Renal cortical epithelial cell (primary cell): ENCODE data around the gene NDUFS8. TPM values are rescaled to one million over a fixed set of nuclear protein-coding genes. Genes with fewer than 3 reads are reported as not detected.

Experiments
- DNase-seq: peaks from one replicate; pipeline ENCODE4 v3.0.0-alpha.2; 2011; ENCODE audit warnings: low read depth
- total RNA-seq: library from RNA; depleted of rRNA; stranded (reverse); fragments of >200 nt; gene quantifications from 2 replicates; pipeline ENCODE4 v1.2.3, GENCODE V29; 2014

Gene NDUFS8
- total RNA-seq, 1 donor from 2014 or later, result 106 TPM

DNA sequence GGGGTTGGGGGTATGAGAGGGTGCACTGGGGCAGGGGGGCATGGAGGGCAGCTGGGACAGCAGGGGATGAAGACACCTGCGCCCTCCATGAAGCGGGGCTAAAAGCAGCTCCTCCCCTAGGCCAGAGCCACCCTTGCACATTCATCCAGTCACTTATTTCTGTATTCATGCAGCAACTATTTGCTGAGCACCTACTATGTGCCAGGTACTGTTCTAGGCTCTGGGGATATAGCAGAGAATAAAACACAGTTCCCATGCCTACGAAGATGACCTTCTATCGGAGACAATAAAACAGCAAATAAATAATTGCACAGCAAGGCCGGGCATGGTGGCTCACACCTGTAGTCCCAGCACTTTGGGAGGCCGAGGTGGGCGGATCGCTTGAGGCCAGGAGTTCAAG is 15.0 kb upstream of the NDUFS8 start:
- no peak for DNase-seq

DNA sequence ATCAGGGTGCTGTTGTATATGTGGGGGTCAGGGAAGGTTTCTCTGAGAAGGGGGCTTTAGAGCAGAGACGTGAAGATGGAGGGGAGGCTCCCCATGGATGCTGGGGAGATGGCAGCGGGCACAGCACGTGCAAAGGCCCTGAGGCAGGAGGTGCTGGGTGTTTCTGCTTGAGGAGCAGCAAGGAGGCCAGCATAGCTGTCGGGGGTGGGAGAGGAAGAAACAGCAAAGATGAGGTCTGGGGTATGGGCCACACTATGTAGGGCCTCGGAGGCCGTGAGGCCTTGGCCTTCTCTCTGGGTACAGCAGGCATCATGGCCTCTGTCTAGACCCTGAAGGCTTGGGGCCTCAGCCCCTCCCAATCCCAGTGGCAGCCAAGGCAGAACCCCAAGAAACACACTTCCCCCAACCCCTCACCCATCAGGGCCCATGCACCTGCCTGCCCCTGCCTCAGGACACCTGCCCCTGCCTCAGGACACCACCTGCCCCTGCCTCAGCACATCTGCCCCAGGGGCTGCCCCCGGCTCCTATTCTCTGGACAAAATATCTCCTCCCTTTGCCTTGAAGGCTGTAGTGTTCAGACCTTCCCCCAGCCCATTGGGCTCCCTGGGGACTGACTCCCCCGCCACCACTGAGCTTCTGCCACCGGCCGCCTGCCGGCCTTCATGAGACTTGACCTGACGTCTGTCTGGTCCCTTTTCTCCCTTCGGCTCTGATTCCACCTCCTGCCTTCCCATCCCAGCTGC is 14.1 kb upstream of the NDUFS8 start:
- DNase-seq, result no peak

DNA sequence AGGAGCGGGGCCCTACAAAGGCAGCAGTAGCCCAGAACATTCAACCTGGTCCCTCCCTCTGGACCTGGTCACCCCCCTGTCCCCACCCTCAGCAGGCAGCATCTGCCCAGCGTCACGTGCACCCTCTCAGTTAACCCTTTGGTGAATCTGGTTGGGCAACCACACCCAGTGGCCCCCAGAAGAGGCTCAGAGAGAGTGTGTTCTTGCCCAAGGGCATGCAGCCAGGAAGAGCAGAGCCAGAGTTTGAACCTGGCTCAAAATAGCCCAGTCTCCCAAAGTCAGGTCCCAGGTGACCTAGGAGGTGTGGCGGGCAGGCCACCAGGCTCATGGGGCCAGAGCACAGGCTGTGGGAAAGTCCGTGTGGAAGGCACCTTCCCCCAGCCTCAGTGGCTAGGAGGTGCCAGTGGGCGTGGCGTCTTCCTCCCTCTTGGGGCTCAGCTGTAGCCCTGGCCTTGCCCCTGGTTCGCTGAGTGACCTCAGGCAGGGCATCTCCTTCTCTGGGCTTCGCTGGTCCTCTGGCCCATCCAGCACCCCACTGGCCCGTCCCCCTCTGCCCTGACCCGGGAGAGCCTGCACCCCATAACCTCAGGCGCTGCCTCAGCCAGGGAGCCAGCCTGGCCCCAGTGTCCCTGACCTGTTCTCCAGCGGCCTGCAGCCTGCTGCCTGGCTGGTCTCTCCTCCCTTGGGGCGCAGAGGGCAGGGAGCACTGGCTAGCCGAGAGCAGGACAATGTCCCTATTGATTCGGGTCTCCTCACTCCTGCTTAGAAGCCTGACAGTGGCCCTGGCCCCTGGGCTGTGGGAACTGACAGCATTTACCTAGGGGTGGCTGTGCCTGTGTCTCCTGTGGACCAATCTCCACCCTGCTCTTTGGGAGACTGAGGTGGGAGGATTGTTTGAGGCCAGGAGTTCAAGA is 13.3 kb upstream of the NDUFS8 start:
- no peak for DNase-seq

DNA sequence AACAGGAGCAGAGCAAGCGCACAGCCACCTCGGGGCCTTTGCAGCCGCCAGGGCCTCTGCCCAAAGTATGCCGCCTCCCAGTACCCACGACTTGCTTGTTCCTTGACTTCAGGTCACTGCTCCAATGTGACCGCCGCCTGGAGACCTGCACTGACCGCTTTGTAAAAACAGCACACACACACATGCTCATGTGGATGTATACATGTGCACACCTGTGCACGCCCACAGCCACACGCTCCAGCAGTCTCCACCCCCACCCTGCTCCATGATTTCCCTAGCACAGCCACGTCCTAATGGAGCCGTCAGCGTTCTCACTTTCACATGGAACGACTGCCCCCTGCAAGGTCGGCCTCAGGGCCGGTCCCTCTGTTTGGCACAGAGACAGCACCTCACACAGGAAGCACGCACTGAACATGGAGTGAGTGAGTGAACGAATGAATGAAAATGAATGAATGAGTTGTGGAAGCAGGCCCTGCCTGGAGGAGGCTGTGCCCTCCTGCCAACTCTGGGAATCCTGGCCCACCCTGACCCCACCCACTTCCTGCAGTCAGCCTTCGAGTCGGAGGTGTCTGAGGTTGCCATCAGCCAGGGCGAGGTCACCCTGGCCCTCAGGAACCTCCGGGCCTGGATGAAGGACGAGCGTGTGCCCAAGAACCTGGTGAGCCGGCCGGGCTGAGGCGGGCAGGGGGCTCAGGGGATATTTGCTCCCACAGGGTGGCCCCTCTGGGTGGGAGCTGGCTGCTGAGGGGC is 12.3 kb upstream of the NDUFS8 start:
- DNase-seq, result no peak

DNA sequence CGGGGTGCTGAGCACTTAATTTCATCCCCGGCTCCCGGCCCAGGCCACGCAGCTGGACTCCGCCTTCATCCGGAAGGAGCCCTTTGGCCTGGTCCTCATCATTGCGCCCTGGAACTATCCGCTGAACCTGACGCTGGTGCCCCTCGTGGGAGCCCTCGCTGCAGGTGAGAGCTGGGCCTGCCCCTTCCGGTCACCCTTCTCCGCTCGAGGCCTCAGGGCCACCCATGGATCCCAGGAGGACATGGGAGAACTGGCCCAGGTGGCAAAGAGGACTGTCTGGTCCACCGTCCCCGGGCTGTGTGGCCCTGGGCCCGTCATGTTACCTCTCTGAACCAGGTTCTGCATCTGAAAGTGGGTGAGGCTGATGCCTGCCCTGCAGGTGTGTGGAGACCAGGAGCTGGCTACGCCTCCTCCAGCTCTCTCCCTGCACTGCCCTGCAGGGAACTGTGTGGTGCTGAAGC is 11.7 kb upstream of the NDUFS8 start:
- no peak for DNase-seq

DNA sequence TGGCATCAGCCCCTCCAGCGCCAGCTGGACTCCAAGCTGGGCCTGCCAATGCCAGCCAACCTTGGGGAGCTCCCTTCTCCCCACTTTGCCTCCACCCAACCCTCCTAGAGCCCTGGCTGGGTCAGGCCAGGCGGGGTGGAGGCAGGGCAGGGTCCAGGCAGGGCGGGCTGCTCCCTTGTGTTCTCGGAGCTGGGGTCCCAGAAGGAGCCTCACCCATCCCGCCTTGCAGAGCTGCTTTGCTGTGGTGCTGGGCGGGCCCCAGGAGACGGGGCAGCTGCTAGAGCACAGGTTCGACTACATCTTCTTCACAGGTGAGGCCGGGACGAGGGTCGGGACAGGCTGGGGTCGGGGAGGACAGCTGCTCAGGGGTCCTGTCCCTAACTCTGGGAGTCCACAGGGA is 11.0 kb upstream of the NDUFS8 start:
- no peak for DNase-seq

DNA sequence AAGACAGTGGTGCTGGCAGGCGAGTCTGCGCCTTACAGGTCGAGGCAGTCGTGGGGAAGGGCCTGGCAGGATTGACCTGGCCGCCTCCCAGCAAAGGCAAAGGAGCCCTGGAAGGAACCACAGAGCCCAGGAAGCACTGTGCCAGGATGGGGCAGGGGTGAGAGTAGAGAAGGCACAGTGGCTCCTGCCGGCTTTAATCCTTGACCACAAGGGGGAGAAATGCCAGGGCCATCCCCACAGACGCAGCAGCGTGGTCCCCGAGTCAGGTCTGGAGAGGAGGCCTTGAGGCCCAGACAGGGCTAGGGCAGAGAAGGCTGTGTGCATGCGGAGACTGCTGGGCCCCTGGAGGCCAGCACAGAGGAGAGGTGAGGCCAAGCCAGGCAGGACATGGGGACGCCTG is 9.9 kb upstream of the NDUFS8 start:
- no peak for DNase-seq

DNA sequence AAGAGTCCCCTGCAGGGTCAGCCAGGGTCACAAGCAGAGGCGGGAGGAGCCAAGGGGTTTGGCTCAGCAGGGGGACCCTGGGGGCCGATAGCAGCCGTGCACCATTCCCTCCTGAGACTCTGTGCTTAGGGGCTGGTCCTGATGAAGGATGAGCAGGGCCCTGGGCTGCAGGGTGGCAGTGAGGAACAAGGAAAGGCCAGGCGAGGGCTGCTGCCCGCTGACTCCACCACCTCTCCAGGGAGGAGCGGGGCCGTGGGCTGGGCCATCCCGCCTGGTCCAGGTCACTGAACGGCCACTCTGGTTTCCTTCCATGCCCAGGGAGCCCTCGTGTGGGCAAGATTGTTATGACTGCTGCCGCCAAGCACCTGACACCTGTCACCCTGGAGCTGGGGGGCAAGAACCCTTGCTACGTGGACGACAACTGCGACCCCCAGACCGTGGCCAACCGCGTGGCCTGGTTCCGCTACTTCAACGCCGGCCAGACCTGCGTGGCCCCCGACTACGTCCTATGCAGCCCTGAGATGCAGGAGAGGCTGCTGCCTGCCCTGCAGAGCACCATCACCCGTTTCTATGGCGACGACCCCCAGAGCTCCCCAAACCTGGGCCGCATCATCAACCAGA is 9.2 kb upstream of the NDUFS8 start:
- DNase-seq, result peak; percentile 42

DNA sequence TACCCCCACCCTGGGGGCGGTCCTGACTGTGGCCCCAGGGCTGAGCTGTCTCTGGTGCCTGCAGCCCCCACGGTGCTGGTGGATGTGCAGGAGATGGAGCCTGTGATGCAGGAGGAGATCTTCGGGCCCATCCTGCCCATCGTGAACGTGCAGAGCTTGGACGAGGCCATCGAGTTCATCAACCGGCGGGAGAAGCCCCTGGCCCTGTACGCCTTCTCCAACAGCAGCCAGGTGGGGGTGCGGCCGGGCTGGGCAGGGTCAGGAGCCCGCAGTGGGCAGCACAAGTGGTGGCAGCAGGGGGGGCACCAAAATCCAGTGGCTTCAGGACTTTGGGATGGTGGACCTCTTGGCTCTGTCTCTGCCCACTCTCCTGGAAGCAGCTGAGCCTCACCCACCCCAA is 8.0 kb upstream of the NDUFS8 start:
- DNase-seq, result no peak

DNA sequence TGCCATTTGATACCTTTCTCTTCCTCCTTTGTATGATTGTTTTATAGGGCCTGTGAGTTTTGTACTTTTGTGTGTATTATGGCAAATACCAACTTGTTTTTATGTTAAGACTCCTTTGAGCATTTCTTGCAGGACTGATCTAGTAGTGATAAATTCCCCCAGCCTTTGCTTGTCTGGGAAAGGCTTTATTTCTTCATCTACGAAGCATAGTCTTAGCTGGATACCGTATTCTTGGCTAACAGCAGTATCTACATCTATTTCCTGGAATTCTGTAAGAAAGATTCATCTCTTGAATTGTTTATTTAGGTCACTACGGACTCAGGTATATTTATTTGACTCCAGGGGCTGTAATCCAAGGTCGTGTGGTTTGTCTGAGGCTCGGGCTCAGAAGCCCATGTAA is 6.0 kb upstream of the NDUFS8 start:
- DNase-seq, result no peak

DNA sequence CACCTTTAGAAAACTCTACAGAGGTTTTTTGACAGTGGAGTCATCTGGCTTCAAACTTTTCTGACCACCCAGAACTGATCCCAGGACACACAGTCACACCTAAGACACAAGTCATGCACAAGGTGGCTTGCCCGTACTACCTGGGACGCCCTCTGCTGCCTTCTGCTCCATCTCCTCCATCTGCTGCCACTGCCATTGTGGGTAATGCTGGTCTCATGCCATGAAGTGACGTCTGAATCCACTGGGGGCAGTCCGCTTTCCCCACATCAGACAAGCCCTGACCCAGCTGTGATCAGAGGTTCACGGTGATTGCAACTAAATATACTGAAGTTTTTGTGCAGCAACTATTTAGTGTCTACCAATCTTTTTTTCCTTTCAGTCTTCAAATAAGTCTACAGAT is 5.4 kb upstream of the NDUFS8 start:
- no peak for DNase-seq

DNA sequence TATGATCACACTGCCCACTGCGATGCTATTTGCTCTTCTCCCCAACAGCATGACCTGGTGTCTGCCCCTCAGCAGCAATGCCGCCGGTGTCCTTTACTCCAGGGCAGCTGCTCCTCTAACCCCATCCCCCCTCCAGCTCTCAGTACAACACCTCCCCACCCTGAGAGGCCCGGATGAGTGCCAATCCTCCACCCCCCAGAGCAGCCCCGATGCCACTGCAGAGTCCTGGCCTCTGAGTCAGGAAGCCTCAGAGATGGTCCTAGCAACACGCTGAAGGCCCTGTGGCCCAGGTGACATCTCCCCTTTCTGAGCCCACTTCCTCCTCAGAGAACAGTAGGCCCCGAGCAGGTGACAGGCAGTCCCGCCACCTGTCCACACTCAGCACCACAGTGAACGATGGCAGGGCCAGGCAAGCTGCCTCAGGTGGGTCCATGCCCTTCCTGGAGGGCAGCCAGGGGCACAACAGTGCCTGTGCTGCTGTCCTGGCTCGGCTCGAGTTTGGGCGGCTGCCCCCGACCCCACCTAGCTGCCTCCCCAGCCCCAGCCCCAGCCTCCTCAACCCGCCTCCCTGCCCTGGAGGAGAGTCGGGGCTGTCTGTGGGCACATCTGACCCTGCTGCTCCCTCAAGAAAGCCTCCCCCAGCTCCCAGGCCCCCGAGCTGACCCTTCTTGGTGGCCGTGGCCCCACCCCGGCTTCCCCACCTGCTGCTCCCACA is 3.9 kb upstream of the NDUFS8 start:
- no peak for DNase-seq

DNA sequence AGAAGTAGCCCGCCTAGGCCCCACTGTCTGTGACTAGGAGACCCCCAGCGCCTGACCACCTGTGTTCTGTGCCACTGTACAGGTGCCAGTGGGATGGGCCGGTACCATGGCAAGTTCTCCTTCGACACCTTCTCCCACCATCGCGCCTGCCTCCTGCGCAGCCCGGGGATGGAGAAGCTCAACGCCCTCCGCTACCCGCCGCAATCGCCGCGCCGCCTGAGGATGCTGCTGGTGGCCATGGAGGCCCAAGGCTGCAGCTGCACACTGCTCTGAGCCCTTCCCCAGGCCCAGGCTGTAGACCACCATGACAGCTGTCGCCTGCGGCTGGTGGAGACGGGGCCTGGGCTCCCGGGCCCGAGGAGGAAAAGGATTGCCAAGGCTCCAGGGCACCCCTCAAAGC is 2.8 kb upstream of the NDUFS8 start:
- no peak for DNase-seq

DNA sequence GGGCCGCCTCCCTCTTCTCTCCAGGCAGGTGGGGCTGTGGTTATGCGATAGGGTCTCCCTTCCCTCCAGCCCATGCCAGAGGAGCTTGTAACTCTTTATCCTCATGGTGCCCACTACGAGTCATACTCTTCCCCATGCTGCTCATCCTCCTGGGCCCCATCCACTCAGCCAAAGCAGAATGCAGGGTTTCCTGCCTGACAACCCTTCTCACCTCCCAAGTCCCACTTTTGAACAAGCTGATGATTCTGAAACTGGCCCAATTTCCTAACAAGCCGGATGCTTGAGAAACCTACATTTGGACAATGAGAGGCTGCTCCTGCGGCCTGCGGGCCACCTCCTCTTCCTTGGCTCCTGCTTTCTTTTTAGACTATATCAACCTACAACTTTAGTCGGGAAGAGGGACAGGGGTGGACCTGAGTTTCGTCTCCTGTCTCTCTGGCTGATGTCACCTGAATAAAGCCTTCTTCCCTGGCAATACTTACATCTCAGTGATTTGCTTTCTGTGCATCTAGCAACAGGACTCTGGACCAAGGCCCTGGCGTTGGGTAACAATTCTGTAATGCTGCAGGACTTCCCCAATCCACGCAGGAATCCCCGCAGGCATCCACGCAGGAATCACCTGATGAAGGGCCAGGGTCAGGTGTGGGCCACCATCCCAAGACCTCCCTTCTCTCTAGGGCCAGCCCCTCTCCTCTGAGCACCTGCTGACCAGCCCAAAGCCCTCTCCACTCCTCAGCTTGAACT is 1.5 kb upstream of the NDUFS8 start:
- DNase-seq, result peak; percentile 69

DNA sequence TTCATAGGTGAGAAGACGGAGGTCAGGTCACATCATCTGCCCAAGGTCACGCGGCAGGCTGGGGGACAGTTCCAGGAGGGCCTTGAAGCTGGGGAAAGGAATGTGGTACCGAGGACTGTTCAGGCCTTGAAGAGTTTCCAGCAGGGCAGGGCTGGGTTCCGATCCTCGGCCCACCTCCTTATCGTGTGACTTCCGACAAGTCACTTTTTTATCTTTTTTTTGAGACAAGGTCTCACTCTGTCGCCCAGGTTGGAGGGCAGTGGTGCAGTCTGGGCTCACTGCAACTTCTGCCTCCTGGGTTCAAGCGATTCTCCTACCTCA is 623 bp downstream of the NDUFS8 start:
- DNase-seq, result no peak

DNA sequence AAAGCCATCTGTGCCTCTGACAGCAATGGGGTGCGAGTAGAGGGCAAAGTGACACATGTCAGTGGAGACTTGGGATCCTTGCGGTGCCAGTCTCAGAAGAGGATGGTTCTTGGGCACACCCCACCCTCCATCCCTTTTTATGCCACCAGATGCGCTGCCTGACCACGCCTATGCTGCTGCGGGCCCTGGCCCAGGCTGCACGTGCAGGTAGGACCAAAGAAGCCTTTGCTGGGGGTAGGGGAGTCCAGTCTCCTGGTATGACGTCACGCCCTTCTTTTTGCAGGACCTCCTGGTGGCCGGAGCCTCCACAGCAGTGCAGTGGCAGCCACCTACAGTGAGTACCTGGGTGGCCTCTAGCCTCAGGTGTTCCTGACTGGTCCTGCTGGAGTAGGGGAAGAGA is 1.5 kb downstream of the NDUFS8 start:
- DNase-seq, result no peak

DNA sequence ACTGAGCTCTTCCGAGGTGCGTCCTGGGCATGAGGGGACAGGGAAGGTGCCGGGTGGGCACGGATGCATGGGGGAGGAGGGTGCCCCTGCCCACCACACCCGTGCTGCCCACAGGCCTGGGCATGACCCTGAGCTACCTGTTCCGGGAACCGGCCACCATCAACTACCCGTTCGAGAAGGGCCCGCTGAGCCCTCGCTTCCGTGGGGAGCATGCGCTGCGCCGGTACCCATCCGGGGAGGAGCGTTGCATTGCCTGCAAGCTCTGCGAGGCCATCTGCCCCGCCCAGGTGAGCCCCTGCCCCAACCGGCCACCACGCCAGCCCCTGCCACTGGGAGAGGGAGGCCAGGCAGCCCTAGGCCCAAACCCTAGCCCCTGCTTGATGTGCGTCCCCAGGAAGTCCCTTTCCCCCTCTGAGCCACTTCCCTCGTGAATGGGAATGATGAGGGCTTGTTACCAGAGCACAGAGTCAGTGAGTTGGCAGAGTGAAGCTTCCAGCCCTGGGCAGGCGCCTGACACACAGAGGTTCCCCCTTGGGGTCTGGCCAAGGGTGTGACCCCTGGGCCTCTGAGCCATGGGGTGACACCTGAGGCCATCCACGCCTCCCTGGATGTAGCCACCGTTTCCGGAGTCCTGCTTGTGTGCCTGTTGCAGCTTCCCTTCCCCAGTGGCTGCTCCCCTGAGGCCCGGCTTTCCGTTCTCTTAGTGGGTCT is 2.7 kb downstream of the NDUFS8 start:
- DNase-seq, result no peak

DNA sequence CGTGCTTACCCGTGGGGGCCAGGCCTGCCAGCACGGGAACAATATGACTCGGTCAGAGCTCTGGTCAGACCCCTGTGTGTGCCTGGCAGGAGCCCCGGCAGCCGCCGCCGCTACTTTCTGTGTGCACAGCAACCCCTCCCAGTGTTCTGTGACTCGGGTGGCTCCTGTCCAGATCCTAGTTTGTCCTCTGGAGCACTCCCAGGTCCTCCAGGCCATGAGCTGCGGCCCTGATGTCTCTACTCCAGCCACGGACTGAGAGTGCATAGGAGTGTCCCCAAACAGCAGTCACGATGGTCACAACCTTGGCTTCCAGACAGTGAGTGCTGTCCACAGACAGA is 3.2 kb downstream of the NDUFS8 start:
- DNase-seq, result no peak

DNA sequence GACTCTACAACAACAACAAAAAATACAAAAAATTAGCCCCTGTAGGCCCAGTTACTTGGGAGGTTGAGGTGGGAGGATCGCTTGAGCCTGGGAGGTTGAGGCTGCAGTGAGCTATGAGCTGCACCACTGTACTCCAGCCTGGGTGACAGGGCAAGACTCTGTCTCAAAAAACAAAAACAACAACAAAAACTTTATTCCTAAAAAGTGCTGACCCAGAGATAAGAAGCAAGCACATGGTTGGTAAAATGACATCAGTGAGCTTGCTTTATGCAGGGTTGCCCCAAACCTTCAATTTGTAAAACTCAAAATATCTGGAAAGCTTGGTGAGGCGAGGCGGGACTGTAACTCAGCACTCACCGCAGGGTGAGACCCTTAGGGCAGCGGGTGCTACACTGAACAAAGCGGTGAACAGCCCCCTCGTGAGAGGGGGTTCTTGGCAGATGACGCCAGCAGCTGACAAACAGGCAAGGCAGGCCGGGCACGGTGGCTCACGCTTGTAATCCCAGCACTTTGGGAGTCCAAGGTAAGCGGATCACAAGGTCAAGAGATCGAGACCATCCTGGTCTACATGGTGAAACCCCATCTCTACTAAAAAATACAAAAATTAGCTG is 4.9 kb downstream of the NDUFS8 start:
- no peak for DNase-seq
